SU-DHL-6 (cell line): ENCODE measurements around the gene TNFRSF12A.
A peak's percentile ranks its signal among the peaks of the same experiment; 100 is the strongest.

Experiments
- H2AFZ ChIP-seq: fragments of 200-600 bp; sonication (generic); 2 replicates; pipeline ENCODE4 v1.6.1; 2014; ENCODE audit warnings: low read depth, mild to moderate bottlenecking, moderate library complexity, mixed read lengths, antibody characterized with exemption, low read length; ENCODE audit not compliant: severe bottlenecking
- H3F3A ChIP-seq: fragments of 200-600 bp; shearing (Covaris generic); 2 replicates; pipeline ENCODE4 v1.6.0; 2016; ENCODE audit warnings: antibody characterized with exemption, mild to moderate bottlenecking; ENCODE audit not compliant: insufficient read depth
- H3K27ac ChIP-seq: fragments of 200-600 bp; sonication (generic); 2 replicates; pipeline ENCODE4 v1.5.1; 2016; ENCODE audit warnings: low read depth, mild to moderate bottlenecking, low read length, moderate library complexity, mixed read lengths
- H3K27me3 ChIP-seq: fragments of 200-600 bp; sonication (generic), shearing (Covaris generic); 2 replicates; pipeline ENCODE4 v1.6.0; 2014; ENCODE audit warnings: mild to moderate bottlenecking, low read length
- H3K36me3 ChIP-seq: fragments of 200-600 bp; sonication (generic); 2 replicates; pipeline ENCODE4 v1.6.1; 2014; ENCODE audit warnings: mild to moderate bottlenecking, low read length, mixed read lengths
- H3K4me2 ChIP-seq: fragments of 300-600, 200-600 bp; shearing (Covaris generic), sonication (generic); 2 replicates; pipeline ENCODE4 v1.6.0; 2014; ENCODE audit warnings: low read length, low read depth, mild to moderate bottlenecking; ENCODE audit not compliant: poor library complexity, severe bottlenecking
- H3K4me3 ChIP-seq: fragments of 200-600 bp; sonication (generic); 2 replicates; pipeline ENCODE4 v1.5.1; 2014; ENCODE audit warnings: antibody characterized with exemption, low read length, mild to moderate bottlenecking, mixed read lengths; ENCODE audit not compliant: insufficient read depth, poor library complexity, severe bottlenecking
- H3K79me2 ChIP-seq: fragments of 200-600 bp; sonication (generic); 2 replicates; pipeline ENCODE4 v1.6.1; 2014; ENCODE audit warnings: mild to moderate bottlenecking, low read length, moderate library complexity; ENCODE audit not compliant: insufficient read depth
- H3K9ac ChIP-seq: fragments of 200-600 bp; sonication (generic); 2 replicates; pipeline ENCODE4 v1.7.0; 2014; ENCODE audit warnings: mild to moderate bottlenecking, low read length
- H3K9me2 ChIP-seq: fragments of 200-600 bp; sonication (generic); replicated peaks from 2 replicates; pipeline ENCODE4 v1.6.1; 2014; ENCODE audit warnings: low read length; ENCODE audit not compliant: insufficient read depth
- H3K9me3 ChIP-seq: fragments of 200-600 bp; sonication (generic); 2 replicates; pipeline ENCODE4 v1.6.1; 2014; ENCODE audit warnings: low read length, mixed read lengths; ENCODE audit not compliant: insufficient read depth
- H4K20me1 ChIP-seq: fragments of 200-600 bp; sonication (generic); 2 replicates; pipeline ENCODE4 v1.6.1; 2014; ENCODE audit warnings: low read depth, mild to moderate bottlenecking, antibody characterized with exemption, low read length, moderate library complexity, mixed read lengths
- CTCF ChIP-seq: fragments of 200-600 bp; sonication (generic); IDR thresholded peaks from one replicate; pipeline ENCODE4 v1.5.1; 2017; ENCODE audit warnings: antibody characterized with exemption, mild to moderate bottlenecking, low read length, moderate library complexity; ENCODE audit not compliant: insufficient read depth, poor library complexity, severe bottlenecking
- EZH2phosphoT487 ChIP-seq: fragments of 200-600 bp; sonication (generic), shearing (Covaris generic); conservative IDR thresholded peaks from 2 replicates; pipeline ENCODE4 v1.6.1; 2018; ENCODE audit warnings: mild to moderate bottlenecking, antibody characterized with exemption, low read length, moderate library complexity, mixed read lengths

TNFRSF12A gene

GRCh38 chr16:3003582-3004270 is 16.4 kb upstream of the TNFRSF12A start:
- peak overlapping the region; percentile 29 for H3K4me3 ChIP-seq
- no peak overlapping the region for H3K9ac ChIP-seq
- H3K9me2 ChIP-seq, result no peaks in the 10 kb centered on the region
- H3K4me2 ChIP-seq, result peak overlapping the region; percentile 39
- no peaks in the 10 kb centered on the region for H3K36me3 ChIP-seq
- H2AFZ ChIP-seq, result no peak overlapping the region
- H3K27ac ChIP-seq, result no peak overlapping the region
- H3K79me2 ChIP-seq, result no peaks in the 10 kb centered on the region
- no peaks in the 10 kb centered on the region for H3K27me3 ChIP-seq
- H3K9me3 ChIP-seq, result no peaks in the 10 kb centered on the region
- no peaks in the 10 kb centered on the region for H4K20me1 ChIP-seq
- TF ChIP-seq CTCF (peak; percentile 67), EZH2phosphoT487 (no peak)
- no peaks in the 10 kb centered on the region for H3F3A ChIP-seq

- Histone ChIP-seq H3K36me3 (no peaks in the 10 kb centered on the region), H3K4me2 (no peak overlapping the region), H3F3A (no peaks in the 10 kb centered on the region), H2AFZ (no peak overlapping the region), H3K27me3 (no peaks in the 10 kb centered on the region), H3K9me3 (no peaks in the 10 kb centered on the region), H4K20me1 (no peaks in the 10 kb centered on the region), H3K79me2 (no peaks in the 10 kb centered on the region), H3K9ac (no peak overlapping the region), H3K27ac (no peak overlapping the region), H3K4me3 (peak overlapping the region; percentile 29), H3K9me2 (no peaks in the 10 kb centered on the region)
- TF ChIP-seq EZH2phosphoT487 (no peak), CTCF (no peak)
These were observed 15.8 kb upstream of the TNFRSF12A start for GRCh38 chr16:3004319-3004718.

GRCh38 chr16:3004781-3005284 is 15.3 kb upstream of the TNFRSF12A start:
- Histone ChIP-seq H3K9me3 (no peaks in the 10 kb centered on the region), H3K9me2 (no peaks in the 10 kb centered on the region), H3F3A (no peaks in the 10 kb centered on the region), H3K27ac (no peak overlapping the region), H3K4me3 (peak overlapping the region; percentile 46), H4K20me1 (no peaks in the 10 kb centered on the region), H3K4me2 (peak overlapping the region; percentile 52), H3K27me3 (no peaks in the 10 kb centered on the region), H3K36me3 (no peaks in the 10 kb centered on the region), H3K9ac (peak overlapping the region; percentile 26; the same call in 1 of the 2 replicates), H3K79me2 (no peaks in the 10 kb centered on the region), H2AFZ (no peak overlapping the region)
- TF ChIP-seq CTCF (no peak), EZH2phosphoT487 (no peak)
